Tibial artery (tissue), 4 donors: ENCODE data around the gene GJC2.

Experiments used
- DNase-seq, 2 donors: peaks; one replicate each; pipeline ENCODE4 v3.0.0-alpha.2; 2019
- H3K27ac ChIP-seq, 2 donors: fragments of 200-600 bp; sonication (generic) in 1 of 2; 1 replicate in 1 of 2; 2 replicates in 1 of 2; pipeline ENCODE4 v1.5.1; 2018 to 2019; ENCODE audit warnings: mild to moderate bottlenecking in 1 of 2
- H3K27me3 ChIP-seq, 2 donors: fragments of 200-600 bp; sonication (generic) in 1 of 2; one replicate each; pipeline versions ENCODE4 v1.5.1 to v1.6.0; 2016 to 2019
- H3K36me3 ChIP-seq, 3 donors: fragments of 200-600 bp; sonication (generic) in 2 of 3; one replicate each; pipeline ENCODE4 v1.5.1; 2016 to 2019; ENCODE audit warnings: mild to moderate bottlenecking in 2 of 3
- H3K4me1 ChIP-seq, 4 donors: fragments of 200-600 bp; sonication (generic) in 2 of 4; 1 replicate in 3 of 4; 2 replicates in 1 of 4; pipeline ENCODE4 v1.5.1; 2016 to 2019
- H3K4me3 ChIP-seq, 2 donors: fragments of 200-600 bp; sonication (generic) in 1 of 2; 1 replicate in 1 of 2; 2 replicates in 1 of 2; pipeline ENCODE4 v1.5.1; 2018 to 2019; ENCODE audit warnings: mild to moderate bottlenecking in 2 of 2
- H3K9me3 ChIP-seq, 3 donors: fragments of 200-600 bp; sonication (generic) in 1 of 3; one replicate each; pipeline ENCODE4 v1.5.1; 2016 to 2019
- intact Hi-C: fragments of 100-400 bp; cut with DNase I; formaldehyde crosslinking; loops from one replicate; pipeline ENCODE4 v1.15.0; 2023; ENCODE audit warnings: low total_unique reads
- TF ChIP-seq, protein P1 (sequence below), 2 experiments: fragments of 200-600 bp in 1 of 2; fragments of 450-650 bp in 1 of 2; IDR thresholded peaks; one replicate each; pipeline ENCODE4 v1.5.1; 2017 to 2019; ENCODE audit warnings: antibody characterized with exemption in 2 of 2, mild to moderate bottlenecking in 1 of 2, moderate library complexity in 1 of 2

GJC2 gene

DNA sequence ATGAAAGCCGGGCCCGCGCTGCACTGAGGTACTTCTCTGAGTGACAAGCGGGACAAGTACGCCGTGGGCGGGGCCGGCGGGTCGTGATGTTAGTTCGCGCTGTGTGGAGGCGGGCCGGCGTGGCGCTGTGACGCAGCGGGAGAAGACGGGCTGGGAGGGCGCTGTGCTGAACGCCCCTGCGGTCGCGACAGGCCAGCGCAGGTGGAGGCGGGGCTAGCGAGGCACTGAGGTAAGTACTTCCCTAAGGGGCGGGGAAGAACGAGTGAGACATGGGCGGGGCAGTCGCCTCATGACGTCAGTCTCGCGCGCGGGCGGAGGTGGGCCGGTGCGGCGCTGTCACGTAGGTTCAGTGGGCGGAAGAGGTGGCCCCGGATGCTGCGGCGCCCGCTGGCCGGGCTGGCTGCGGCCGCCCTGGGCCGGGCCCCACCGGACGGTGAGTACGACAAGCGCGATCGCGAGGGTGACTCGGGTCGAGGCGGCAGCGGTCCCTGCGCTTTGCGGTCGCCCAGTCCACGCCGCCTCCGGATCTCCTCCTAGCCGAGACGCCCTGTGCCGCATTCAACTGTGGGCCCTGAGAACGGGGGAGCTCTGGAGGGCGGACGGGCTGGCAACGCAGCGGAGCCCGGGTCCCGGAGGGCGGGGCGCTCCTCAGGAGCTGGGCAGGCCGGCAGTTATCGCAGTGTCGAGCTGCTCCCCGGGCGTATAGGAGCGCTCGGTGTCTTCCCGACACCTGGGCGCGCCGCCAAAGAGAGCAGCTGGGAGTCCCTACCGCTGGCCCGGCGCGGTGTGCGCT lies 9.6 kb upstream of the GJC2 start, which contains the start of gene GUK1:
TSS of gene GUK1 (plus strand) at position 349 of the 793 bp plus-strand sequence. CDS start at position 373, 24 bp downstream.
- no peaks in the 10 kb centered on the region for H3K9me3 ChIP-seq
- peak within 1 kb of the TSS; percentile 98 for H3K4me3 ChIP-seq
- H3K36me3 ChIP-seq: no peaks in the 10 kb centered on the region
- intact Hi-C loops: loop anchor here (2.0 kb wide), 1 partner anchor 25 kb away; the partner anchor contains the start of gene IBA57
- H3K27me3 ChIP-seq: no peaks in the 10 kb centered on the region
- peak within 1 kb of the TSS; percentile 97 to 99 for H3K27ac ChIP-seq
- DNase-seq: peak; percentile 100
- TF ChIP-seq, protein P1, sequence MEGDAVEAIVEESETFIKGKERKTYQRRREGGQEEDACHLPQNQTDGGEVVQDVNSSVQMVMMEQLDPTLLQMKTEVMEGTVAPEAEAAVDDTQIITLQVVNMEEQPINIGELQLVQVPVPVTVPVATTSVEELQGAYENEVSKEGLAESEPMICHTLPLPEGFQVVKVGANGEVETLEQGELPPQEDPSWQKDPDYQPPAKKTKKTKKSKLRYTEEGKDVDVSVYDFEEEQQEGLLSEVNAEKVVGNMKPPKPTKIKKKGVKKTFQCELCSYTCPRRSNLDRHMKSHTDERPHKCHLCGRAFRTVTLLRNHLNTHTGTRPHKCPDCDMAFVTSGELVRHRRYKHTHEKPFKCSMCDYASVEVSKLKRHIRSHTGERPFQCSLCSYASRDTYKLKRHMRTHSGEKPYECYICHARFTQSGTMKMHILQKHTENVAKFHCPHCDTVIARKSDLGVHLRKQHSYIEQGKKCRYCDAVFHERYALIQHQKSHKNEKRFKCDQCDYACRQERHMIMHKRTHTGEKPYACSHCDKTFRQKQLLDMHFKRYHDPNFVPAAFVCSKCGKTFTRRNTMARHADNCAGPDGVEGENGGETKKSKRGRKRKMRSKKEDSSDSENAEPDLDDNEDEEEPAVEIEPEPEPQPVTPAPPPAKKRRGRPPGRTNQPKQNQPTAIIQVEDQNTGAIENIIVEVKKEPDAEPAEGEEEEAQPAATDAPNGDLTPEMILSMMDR (IDR thresholded peaks at IDR 0.05): peak; percentile 32 to 45
- H3K4me1 ChIP-seq: peaks cover 0 to 46% (median 37%) of the 10 kb centered on the region in 4 donors

DNA sequence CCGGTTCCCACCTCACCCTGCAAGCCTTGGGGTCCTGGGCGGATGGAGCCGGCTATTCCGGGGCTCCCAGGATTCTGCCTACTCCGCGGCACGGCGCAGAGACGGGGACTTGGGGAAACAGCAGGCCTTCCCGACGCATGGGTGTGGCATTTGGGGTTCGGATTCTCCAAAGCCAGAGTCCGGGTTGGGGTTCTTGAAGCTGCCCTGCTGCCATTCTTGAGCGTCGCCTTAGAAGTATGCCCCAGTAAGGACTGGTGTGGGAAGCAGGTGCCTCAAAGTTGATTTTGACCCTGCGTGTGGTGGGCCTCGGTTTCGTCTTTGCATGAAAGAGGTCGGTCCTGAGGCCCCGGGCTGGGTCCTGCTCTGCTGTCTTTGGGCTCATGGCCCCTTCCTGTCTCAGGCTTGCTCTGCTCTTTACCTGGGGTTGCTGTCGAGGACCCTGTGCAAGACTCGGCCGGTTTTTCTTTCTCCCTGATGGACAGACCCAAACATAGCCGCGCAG lies 9.0 kb upstream of the GJC2 start:
- intact Hi-C loops: loop anchor here (2.0 kb wide), 1 partner anchor 24 kb away; the partner anchor contains the start of gene IBA57
- TF ChIP-seq, protein P1 (IDR thresholded peaks at IDR 0.05): no peak
- H3K4me3 ChIP-seq: peak overlapping the region; percentile 98
- peak overlapping the region; percentile 97 to 99 for H3K27ac ChIP-seq
- H3K36me3 ChIP-seq: peaks cover 0 to 6% (median 6%) of the 10 kb centered on the region in 3 donors
- H3K9me3 ChIP-seq: no peaks in the 10 kb centered on the region
- DNase-seq: no peak
- H3K4me1 ChIP-seq: peaks cover 0 to 50% (median 40%) of the 10 kb centered on the region in 4 donors
- H3K27me3 ChIP-seq: no peaks in the 10 kb centered on the region

DNA sequence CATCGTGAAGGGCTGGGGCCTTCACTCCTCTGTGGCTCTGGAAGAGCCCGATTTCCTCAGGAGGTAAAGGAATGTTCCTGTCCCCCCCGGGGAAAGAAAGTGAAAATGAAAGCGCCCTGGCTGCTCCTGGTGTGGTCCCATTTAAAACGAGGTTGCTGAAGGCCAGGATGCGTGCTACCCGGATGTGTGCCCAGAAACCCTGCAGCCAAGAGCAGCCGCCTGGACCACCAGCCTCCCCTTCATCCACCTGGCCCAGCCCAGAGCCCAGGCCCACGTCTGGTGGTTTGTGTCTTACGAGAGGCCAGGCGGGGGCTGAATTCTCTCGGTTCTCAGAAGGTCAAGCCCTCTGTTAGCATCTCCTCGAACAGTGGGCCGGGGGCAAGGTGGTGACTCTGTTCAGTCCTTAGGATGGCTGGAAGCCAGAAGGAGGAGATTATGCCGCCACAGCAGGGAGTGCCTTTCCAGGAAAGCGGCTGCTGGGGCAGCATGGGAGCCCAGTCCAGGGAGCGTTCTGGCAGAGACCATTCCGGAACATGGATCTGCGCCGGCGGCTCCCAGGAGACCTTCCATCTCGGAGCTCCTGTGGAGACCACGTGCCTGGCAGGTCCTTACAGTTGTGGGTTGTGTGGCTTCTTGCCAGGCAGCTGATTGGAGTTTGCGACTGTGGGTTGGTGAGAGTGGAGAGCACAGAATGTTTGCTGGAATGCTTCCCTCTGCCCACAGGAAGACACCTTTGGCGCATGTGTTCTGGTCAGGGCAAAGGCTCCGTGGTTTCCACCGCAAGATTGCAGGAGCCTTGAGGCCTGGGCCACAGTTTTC lies 8.3 kb upstream of the GJC2 start:
- peak in 1 of 2 donors; percentile 68 for DNase-seq
- Histone ChIP-seq H3K4me1 (peaks cover 0 to 50% (median 40%) of the 10 kb centered on the region in 4 donors), H3K27me3 (no peaks in the 10 kb centered on the region)

DNA sequence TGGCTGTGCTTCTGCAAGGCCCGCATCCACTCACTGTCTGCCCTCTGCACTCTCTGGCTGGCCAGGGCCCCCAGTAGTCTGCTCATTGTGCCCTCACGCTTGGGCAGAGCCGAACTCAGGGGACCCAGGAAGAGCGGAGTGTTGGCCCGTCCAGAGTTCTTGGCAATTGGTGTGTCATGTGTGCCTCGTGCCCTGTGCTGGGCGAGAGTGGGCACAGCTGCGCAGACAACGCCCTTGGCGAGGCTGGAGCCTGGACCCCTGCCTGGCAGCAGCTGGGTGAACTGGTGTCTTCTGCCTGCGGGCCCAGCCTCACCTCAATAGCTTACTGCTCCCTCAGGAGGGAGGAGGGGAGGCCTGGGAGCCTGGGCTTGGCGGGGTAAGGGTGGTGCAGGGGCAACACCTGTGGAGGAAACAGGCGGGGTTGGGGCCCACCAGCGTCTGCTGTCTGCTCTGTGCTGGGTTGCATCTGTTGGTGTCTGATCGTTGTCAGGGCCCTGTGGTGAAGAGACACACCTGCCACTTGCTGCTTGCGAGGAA lies 7.5 kb upstream of the GJC2 start:
- intact Hi-C loops: no loop called here
- no peaks in the 10 kb centered on the region for H3K9me3 ChIP-seq
- TF ChIP-seq, protein P1 (IDR thresholded peaks at IDR 0.05): no peak
- peaks cover 0 to 50% (median 40%) of the 10 kb centered on the region in 4 donors for H3K4me1 ChIP-seq
- DNase-seq: peak in 1 of 2 donors; percentile 66
- H3K27me3 ChIP-seq: no peaks in the 10 kb centered on the region
- H3K36me3 ChIP-seq: peaks cover 12 to 21% (median 20%) of the 10 kb centered on the region in 3 donors
- H3K4me3 ChIP-seq: peak overlapping the region; percentile 98
- H3K27ac ChIP-seq: peak overlapping the region in 1 of 2 donors; percentile 99

More for the DNA sequence above, 8.3 kb upstream of the GJC2 start:
- peak overlapping the region; percentile 97 to 99 for H3K27ac ChIP-seq
- peak overlapping the region; percentile 98 for H3K4me3 ChIP-seq
- intact Hi-C loops: loop anchor here (2.0 kb wide), 1 partner anchor 23 kb away; the partner anchor contains the start of gene IBA57
- no peaks in the 10 kb centered on the region for H3K9me3 ChIP-seq
- peaks cover 4 to 13% (median 12%) of the 10 kb centered on the region in 3 donors for H3K36me3 ChIP-seq
- TF ChIP-seq, protein P1 (IDR thresholded peaks at IDR 0.05): no peak

- H3K27me3 ChIP-seq: no peaks in the 10 kb centered on the region
- H3K27ac ChIP-seq: no peak overlapping the region
- TF ChIP-seq, protein P1 (IDR thresholded peaks at IDR 0.05): no peak
- no peaks in the 10 kb centered on the region for H3K9me3 ChIP-seq
- H3K4me1 ChIP-seq: peaks cover 0 to 50% (median 40%) of the 10 kb centered on the region in 4 donors
- no peak for DNase-seq
- intact Hi-C loops: no loop called here
- peaks cover 17 to 26% (median 25%) of the 10 kb centered on the region in 3 donors for H3K36me3 ChIP-seq
- H3K4me3 ChIP-seq: no peak overlapping the region
Measured at GRCh38 chr1:228142701-228143136, 7.0 kb upstream of the GJC2 start.
